Mesodermal cell (in vitro differentiated cells): ENCODE measurements around the gene NR4A1.

Source experiments
- H3K27ac ChIP-seq: 2 replicates; pipeline ENCODE4 v1.7.0; 2013; ENCODE audit warnings: mild to moderate bottlenecking, low read depth, low read length, moderate library complexity; ENCODE audit not compliant: severe bottlenecking
- H3K36me3 ChIP-seq: 2 replicates; pipeline ENCODE4 v1.7.1; 2013; ENCODE audit warnings: mild to moderate bottlenecking, low read length, moderate library complexity; ENCODE audit not compliant: control insufficient read depth, insufficient read depth
- H3K4me1 ChIP-seq: one replicate; pipeline ENCODE4 v1.7.1; 2013; ENCODE audit warnings: mild to moderate bottlenecking, low read length; ENCODE audit not compliant: insufficient read depth, control insufficient read depth, poor library complexity, severe bottlenecking
- H3K4me3 ChIP-seq: 2 replicates; pipeline ENCODE4 v1.7.0; 2013; ENCODE audit warnings: low read length, control low read depth, mild to moderate bottlenecking; ENCODE audit not compliant: insufficient read depth, poor library complexity, severe bottlenecking; ENCODE audit errors: extremely low read depth
- H3K9me3 ChIP-seq: 2 replicates; pipeline ENCODE4 v1.7.1; 2013; ENCODE audit warnings: mild to moderate bottlenecking, low read length, moderate library complexity; ENCODE audit not compliant: control insufficient read depth
- WGBS, 2 experiments: methylation state at CpG; one replicate each; pipeline ENCODE4 v1.1.5; 2013; ENCODE audit warnings: missing lambda C conversion rate in 2 of 2; ENCODE audit not compliant: insufficient coverage in 2 of 2; 5-methylcytosine and 5-hydroxymethylcytosine counted together

Gene NR4A1

DNA sequence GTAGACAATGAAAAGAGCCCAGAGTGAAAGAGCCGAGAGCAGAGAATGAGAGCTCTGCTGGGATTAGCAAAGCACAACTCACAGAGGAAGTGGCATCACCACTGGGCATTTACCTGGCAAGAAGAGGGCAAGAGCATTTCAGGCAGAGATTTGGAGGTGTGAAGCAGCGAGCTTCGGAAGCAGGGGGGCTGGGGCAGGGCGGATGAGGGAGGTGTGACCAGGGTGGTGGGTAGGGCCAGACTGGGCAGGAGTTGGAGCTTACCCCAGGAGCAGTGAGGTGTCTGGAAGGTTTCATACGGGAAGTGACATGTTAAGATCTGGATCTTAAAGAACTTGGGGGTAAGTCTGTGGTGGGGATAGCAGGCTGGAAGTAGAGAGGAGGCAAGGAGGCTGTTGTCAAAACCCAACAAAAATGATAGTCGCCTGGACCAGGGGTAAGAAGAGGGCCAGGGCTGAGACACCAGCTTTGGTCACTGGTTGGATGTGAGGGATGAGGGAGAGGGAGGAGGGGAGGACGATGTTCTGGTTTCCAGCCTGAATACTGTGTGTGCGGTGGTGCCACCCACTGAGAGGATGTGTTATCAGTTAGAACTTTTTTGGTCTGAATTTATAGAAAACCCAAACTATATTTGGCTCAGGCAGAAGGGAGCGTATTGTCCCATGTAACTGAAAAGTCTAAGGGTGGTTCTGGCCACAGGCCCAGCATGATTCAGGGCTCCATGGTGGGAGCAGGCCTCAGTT lies 33.4 kb downstream of the NR4A1 start:
- no peak overlapping the region for H3K27ac ChIP-seq
- no peak overlapping the region for H3K4me3 ChIP-seq
- 86 to 99% methylated on average over 7 to 8 of the region's 9 CpGs for WGBS, 2 experiments
- H3K36me3 ChIP-seq, result no peaks in the 10 kb centered on the region
- H3K9me3 ChIP-seq, result no peaks in the 10 kb centered on the region
- peaks cover 19% of the 10 kb centered on the region for H3K4me1 ChIP-seq

- H3K9me3 ChIP-seq, result no peaks in the 10 kb centered on the region
- H3K27ac ChIP-seq, result no peak overlapping the region
- no peak overlapping the region for H3K4me3 ChIP-seq
- peaks cover 18% of the 10 kb centered on the region for H3K4me1 ChIP-seq
- H3K36me3 ChIP-seq, result no peaks in the 10 kb centered on the region
- WGBS, 2 experiments, result 91 to 93% methylated on average over 5 to 6 of the region's 6 CpGs
These were observed 34.5 kb downstream of the NR4A1 start for GRCh38 chr12:52085682-52086180.

GRCh38 chr12:52086366-52086765 lies 35.1 kb downstream of the NR4A1 start:
- 86 to 95% methylated on average over 8 of the region's 9 CpGs for WGBS, 2 experiments
- Histone ChIP-seq H3K4me3 (no peak overlapping the region), H3K36me3 (no peaks in the 10 kb centered on the region), H3K9me3 (no peaks in the 10 kb centered on the region), H3K4me1 (peaks cover 12% of the 10 kb centered on the region), H3K27ac (no peak overlapping the region)

DNA sequence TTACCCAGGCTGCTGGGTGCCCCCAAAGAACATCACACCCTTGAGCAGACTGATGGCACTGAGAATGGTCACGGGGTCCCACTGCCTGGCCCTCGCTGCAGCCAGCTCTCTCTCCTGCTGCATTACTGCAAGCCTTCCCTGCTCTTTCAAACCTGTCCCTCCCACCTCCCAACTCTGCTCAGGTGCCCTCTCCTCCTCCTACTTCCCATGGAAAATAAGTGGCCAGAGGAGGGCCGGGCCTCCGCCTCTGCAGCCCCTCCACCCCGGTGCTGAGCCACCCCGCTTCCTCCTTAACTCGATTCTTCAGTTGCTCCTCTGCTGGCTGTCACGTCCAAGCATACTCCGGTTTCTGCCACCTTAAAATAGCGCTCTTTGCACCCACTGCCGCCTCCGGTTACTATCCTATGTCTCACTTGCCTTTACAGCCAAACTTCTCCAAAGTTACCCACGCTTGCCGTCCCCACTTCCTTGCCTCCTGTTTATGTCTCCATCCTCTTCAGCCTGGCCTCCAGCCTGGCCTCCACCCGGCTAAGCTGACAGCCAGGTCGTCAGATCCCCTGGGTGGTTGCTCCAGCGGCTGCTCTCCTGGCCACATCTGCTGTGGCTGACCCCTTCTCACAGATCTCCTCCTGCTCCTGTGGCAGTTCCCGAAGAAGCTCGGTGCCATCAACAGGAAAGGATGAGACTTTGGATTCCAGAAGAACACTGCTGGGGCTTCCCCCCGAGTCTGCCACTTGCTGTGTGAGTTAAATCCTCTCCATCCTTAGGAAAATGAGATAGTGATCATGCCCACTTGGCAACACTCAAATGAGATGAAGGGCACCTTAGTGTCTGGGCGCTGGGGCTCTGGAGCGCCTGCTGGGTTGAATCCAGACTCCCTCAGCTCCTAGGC lies 35.9 kb downstream of the NR4A1 start:
- Histone ChIP-seq H3K4me3 (no peak overlapping the region), H3K4me1 (peaks cover 5% of the 10 kb centered on the region), H3K27ac (no peak overlapping the region), H3K9me3 (no peaks in the 10 kb centered on the region), H3K36me3 (no peaks in the 10 kb centered on the region)
- 81 to 90% methylated on average over 18 to 21 of the region's 22 CpGs for WGBS, 2 experiments

GRCh38 chr12:52087961-52088820 lies 36.9 kb downstream of the NR4A1 start:
- Histone ChIP-seq H3K4me1 (no peaks in the 10 kb centered on the region), H3K9me3 (no peaks in the 10 kb centered on the region), H3K27ac (no peak overlapping the region), H3K36me3 (no peaks in the 10 kb centered on the region), H3K4me3 (no peak overlapping the region)
- WGBS, 2 experiments, result 89% methylated on average over 19 to 20 of the region's 20 CpGs

GRCh38 chr12:52089491-52089890 lies 38.2 kb downstream of the NR4A1 start:
- H3K27ac ChIP-seq, result no peak overlapping the region
- H3K9me3 ChIP-seq, result no peaks in the 10 kb centered on the region
- no peaks in the 10 kb centered on the region for H3K4me1 ChIP-seq
- 93 to 99% methylated on average over 8 to 10 of the region's 11 CpGs for WGBS, 2 experiments
- no peaks in the 10 kb centered on the region for H3K36me3 ChIP-seq
- no peak overlapping the region for H3K4me3 ChIP-seq

- WGBS, 2 experiments, result 89 to 93% methylated on average over 9 to 10 of the region's 10 CpGs
- Histone ChIP-seq H3K36me3 (no peaks in the 10 kb centered on the region), H3K4me1 (no peaks in the 10 kb centered on the region), H3K4me3 (no peak overlapping the region), H3K9me3 (no peaks in the 10 kb centered on the region), H3K27ac (no peak overlapping the region)
These were observed 39.0 kb downstream of the NR4A1 start for GRCh38 chr12:52090291-52090690.

DNA sequence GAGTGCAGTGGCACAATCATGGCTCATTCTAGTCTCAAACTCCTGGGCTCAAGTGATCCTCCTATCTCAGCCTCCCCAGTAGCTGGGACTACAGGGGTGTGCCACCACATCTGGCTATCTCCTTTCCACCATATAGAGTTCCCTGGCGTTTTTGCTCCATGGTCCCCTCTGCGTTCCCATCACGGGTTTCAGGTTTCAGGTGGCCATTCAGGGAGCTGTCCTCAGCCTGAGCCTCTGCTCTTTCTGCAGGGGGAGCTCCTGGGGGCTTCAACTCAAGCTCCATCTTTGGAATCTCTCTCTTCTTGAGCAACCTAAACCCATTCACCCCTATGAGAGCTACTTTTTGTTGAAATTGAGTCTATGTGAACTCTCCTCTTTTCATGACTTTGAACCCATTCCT lies 39.8 kb downstream of the NR4A1 start:
- WGBS, 2 experiments, result 30 to 57% methylated on average over 1 to 3 of the region's 3 CpGs
- H3K36me3 ChIP-seq, result no peaks in the 10 kb centered on the region
- H3K9me3 ChIP-seq, result no peaks in the 10 kb centered on the region
- no peaks in the 10 kb centered on the region for H3K4me1 ChIP-seq
- H3K4me3 ChIP-seq, result no peak overlapping the region
- no peak overlapping the region for H3K27ac ChIP-seq

DNA sequence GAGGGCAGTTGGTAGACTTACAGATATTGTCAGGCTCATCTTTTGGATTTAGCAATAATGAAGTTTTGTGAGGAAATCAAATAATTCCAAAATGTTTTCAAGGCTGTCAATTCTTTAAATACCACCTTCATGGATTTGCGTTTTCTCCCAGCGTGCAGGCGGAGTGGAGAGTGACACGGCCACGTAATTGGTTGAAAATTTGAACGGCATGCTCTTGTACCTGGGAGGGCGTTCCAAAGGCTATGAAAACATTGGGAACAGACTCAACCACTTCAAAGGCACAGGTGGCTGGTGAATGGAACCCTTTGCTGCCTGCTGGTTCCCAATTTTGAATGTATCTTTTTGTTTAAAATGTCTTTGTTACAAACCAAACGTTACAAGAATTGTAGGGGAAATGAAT lies 40.6 kb downstream of the NR4A1 start:
- 97 to 99% methylated on average over 7 of the region's 8 CpGs for WGBS, 2 experiments
- Histone ChIP-seq H3K27ac (no peak overlapping the region), H3K9me3 (no peaks in the 10 kb centered on the region), H3K4me3 (no peak overlapping the region), H3K4me1 (no peaks in the 10 kb centered on the region), H3K36me3 (no peaks in the 10 kb centered on the region)

DNA sequence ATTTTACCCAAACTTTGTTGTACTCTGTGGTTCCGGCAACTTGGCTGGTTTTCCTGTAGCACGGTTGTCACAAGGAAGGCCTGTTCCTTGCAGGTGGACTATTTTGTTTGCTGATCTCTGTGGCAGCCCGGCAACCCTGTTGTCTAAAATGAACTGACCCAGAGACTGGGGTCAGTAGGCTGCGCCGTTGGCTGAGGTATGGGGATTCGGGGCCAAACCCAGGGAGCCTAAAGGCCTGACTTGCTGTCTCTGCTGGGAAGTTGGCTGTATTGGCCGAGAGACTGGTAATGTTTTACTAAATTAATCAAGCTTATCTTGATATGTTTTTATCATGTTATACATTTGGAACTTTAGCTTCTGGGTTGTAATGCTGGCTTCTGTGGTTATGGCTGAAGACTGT lies 42.1 kb downstream of the NR4A1 start:
- no peaks in the 10 kb centered on the region for H3K9me3 ChIP-seq
- H3K27ac ChIP-seq, result no peak overlapping the region
- no peak overlapping the region for H3K4me3 ChIP-seq
- H3K4me1 ChIP-seq, result no peaks in the 10 kb centered on the region
- 95 to 96% methylated on average over 6 of the region's 7 CpGs for WGBS, 2 experiments
- no peaks in the 10 kb centered on the region for H3K36me3 ChIP-seq
